B cell (primary cell): Measurements from ENCODE around the gene ZBTB2.

Experiments used
- CTCF ChIP-seq: fragments of 200-600 bp; IDR thresholded peaks from one replicate; pipeline ENCODE4 v1.8.0; 2022; ENCODE audit warnings: antibody characterized with exemption, mild to moderate bottlenecking
- EZH2 ChIP-seq: IDR thresholded peaks from 2 replicates; pipeline ENCODE4 v1.6.1; 2012; ENCODE audit warnings: borderline replicate concordance, low read depth, mild to moderate bottlenecking, moderate library complexity, low read length; ENCODE audit not compliant: insufficient read depth, poor library complexity, severe bottlenecking

- TF ChIP-seq CTCF = no peak
- no peak for TF ChIP-seq EZH2
Measured at GRCh38 chr6:151403919-151404308, 12.6 kb upstream of the ZBTB2 start.
